HEK293 (cell line): ENCODE results near the gene CACNA1E.

Experiments
- CTCF ChIP-seq: fragments of 450-650 bp; formaldehyde crosslinking; IDR thresholded peaks from 2 replicates; pipeline ENCODE4 v1.5.1; 2016; ENCODE audit warnings: missing biosample characterization, missing genetic modification characterization
- GLIS1 ChIP-seq: fragments of 450-650 bp; formaldehyde crosslinking; IDR thresholded peaks from 2 replicates; pipeline ENCODE4 v1.5.1; 2016; ENCODE audit warnings: missing biosample characterization, missing genetic modification characterization
- MYNN ChIP-seq: fragments of 450-650 bp; formaldehyde crosslinking; IDR thresholded peaks from 2 replicates; pipeline ENCODE4 v1.5.1; 2016; ENCODE audit warnings: missing biosample characterization, missing genetic modification characterization, borderline replicate concordance
- ZNF112 ChIP-seq: fragments of 450-650 bp; formaldehyde crosslinking; IDR thresholded peaks from 2 replicates; pipeline ENCODE4 v1.5.0; 2017; ENCODE audit warnings: missing biosample characterization, missing genetic modification characterization
- ZNF248 ChIP-seq: fragments of 450-650 bp; formaldehyde crosslinking; IDR thresholded peaks from 2 replicates; pipeline ENCODE4 v1.5.1; 2017; ENCODE audit warnings: missing biosample characterization, missing genetic modification characterization
- ZNF704 ChIP-seq: fragments of 450-650 bp; formaldehyde crosslinking; IDR thresholded peaks from 2 replicates; pipeline ENCODE4 v1.5.1; 2016; ENCODE audit warnings: missing biosample characterization, missing genetic modification characterization
- ZNF747 ChIP-seq: fragments of 450-650 bp; formaldehyde crosslinking; IDR thresholded peaks from 2 replicates; pipeline ENCODE4 v1.5.1; 2016; ENCODE audit warnings: missing biosample characterization, missing genetic modification characterization
- ZNF768 ChIP-seq: fragments of 450-650 bp; formaldehyde crosslinking; IDR thresholded peaks from 2 replicates; pipeline ENCODE4 v1.5.1; 2018; ENCODE audit warnings: missing biosample characterization, mild to moderate bottlenecking, missing genetic modification characterization
- ZSCAN23 ChIP-seq: fragments of 450-650 bp; formaldehyde crosslinking; IDR thresholded peaks from 2 replicates; pipeline ENCODE4 v1.5.1; 2016; ENCODE audit warnings: missing biosample characterization, missing genetic modification characterization

GRCh38 chr1:181478306-181478705 is 5.0 kb upstream of the CACNA1E start:
- TF ChIP-seq GLIS1 (tag by site-specific recombination) (no peak), ZNF704 (tag by site-specific recombination) (no peak), ZNF112 (tag by site-specific recombination) (no peak), CTCF (tag by site-specific recombination) (no peak), ZNF768 (tag by site-specific recombination) (no peak), ZNF747 (tag by site-specific recombination) (no peak), ZNF248 (no peak), ZSCAN23 (tag by site-specific recombination) (no peak), MYNN (no peak)
